NCI-H146 (cell line): ENCODE results near the gene DCAF8.
"Not testable (repeated sequence)": the region's sequence is repeated elsewhere in the genome, so short reads cannot be mapped to it uniquely, and the experiment has no call there.

Source experiments
- DNase-seq: peaks from one replicate; lab custom pipeline; 2025; lab: John Stamatoyannopoulos, UW

The DCAF8 gene

GRCh38 chr1:160261893-160262794, at the start of gene DCAF8:
Gene DCAF8 (minus strand): TSS chr1:160262549. CDS start chr1:160244008, 18,541 bp downstream.
- peak; percentile 97 for DNase-seq

GRCh38 chr1:160309571-160309970, 47.2 kb upstream of the DCAF8 start:
- DNase-seq = no peak

- no peak for DNase-seq
These were observed 46.8 kb upstream of the DCAF8 start for GRCh38 chr1:160309185-160309557.

- DNase-seq = no peak
These were observed 46.3 kb upstream of the DCAF8 start for GRCh38 chr1:160308451-160309184.

GRCh38 chr1:160307118-160307791, 44.9 kb upstream of the DCAF8 start:
- no peak for DNase-seq

- DNase-seq = no peak
These were observed 37.8 kb upstream of the DCAF8 start for GRCh38 chr1:160300173-160300572.

- no peak for DNase-seq
These were observed 33.7 kb upstream of the DCAF8 start for GRCh38 chr1:160296036-160296435.

- no peak for DNase-seq
These were observed 30.9 kb upstream of the DCAF8 start for GRCh38 chr1:160293020-160293968.

GRCh38 chr1:160291248-160292220, 29.2 kb upstream of the DCAF8 start:
- DNase-seq = peak; percentile 52

- not testable (repeated sequence) for DNase-seq
These were observed 25.4 kb upstream of the DCAF8 start for GRCh38 chr1:160287769-160288168.

GRCh38 chr1:160285506-160285905, 23.2 kb upstream of the DCAF8 start:
- no peak for DNase-seq

GRCh38 chr1:160284782-160285344, 22.5 kb upstream of the DCAF8 start, which contains the start of gene PEX19:
Gene PEX19 (minus strand): TSS chr1:160285133. CDS start chr1:160285124, 9 bp downstream.
- DNase-seq = peak; percentile 89

- peak; percentile 21 for DNase-seq
These were observed 22.0 kb upstream of the DCAF8 start for GRCh38 chr1:160284220-160284781.

GRCh38 chr1:160282807-160283206, 20.5 kb upstream of the DCAF8 start:
- DNase-seq = no peak

GRCh38 chr1:160277987-160278386, 15.6 kb upstream of the DCAF8 start:
- no peak for DNase-seq

- no peak for DNase-seq
These were observed 15.0 kb upstream of the DCAF8 start for GRCh38 chr1:160277330-160277729.

GRCh38 chr1:160271025-160271424, 8.7 kb upstream of the DCAF8 start:
- DNase-seq = no peak

- DNase-seq = no peak
These were observed 5.1 kb upstream of the DCAF8 start for GRCh38 chr1:160267284-160267991.
